SK-N-SH (cell line): Measurements from ENCODE around the gene GABRD.

Experiments
- EZH2phosphoT487 ChIP-seq: fragments of 200-600 bp; sonication (generic); IDR thresholded peaks from 2 replicates; pipeline ENCODE4 v1.6.1; 2017; ENCODE audit warnings: low read depth, mixed run types, mild to moderate bottlenecking, antibody characterized with exemption, moderate library complexity, borderline replicate concordance
- JUND ChIP-seq: IDR thresholded peaks from 2 replicates; pipeline ENCODE4 v1.4.0; 2012
- MXI1 ChIP-seq: IDR thresholded peaks from 2 replicates; pipeline ENCODE4 v1.6.1; 2012; ENCODE audit warnings: mild to moderate bottlenecking, low read depth, low read length, improper control_type of control experiment
- POLR2AphosphoS5 ChIP-seq: IDR thresholded peaks from 2 replicates; pipeline ENCODE4 v1.6.1; 2012; ENCODE audit warnings: low read depth, low read length
- RFX5 ChIP-seq: IDR thresholded peaks from 2 replicates; pipeline ENCODE4 v1.6.1; 2012; ENCODE audit warnings: mild to moderate bottlenecking, improper control_type of control experiment, low read length
- TF ChIP-seq, protein P1 (sequence below): fragments of 200-600 bp; sonication (generic); IDR thresholded peaks from 2 replicates; pipeline ENCODE4 v1.6.1; 2017; ENCODE audit warnings: antibody characterized with exemption, mild to moderate bottlenecking, moderate library complexity

DNA sequence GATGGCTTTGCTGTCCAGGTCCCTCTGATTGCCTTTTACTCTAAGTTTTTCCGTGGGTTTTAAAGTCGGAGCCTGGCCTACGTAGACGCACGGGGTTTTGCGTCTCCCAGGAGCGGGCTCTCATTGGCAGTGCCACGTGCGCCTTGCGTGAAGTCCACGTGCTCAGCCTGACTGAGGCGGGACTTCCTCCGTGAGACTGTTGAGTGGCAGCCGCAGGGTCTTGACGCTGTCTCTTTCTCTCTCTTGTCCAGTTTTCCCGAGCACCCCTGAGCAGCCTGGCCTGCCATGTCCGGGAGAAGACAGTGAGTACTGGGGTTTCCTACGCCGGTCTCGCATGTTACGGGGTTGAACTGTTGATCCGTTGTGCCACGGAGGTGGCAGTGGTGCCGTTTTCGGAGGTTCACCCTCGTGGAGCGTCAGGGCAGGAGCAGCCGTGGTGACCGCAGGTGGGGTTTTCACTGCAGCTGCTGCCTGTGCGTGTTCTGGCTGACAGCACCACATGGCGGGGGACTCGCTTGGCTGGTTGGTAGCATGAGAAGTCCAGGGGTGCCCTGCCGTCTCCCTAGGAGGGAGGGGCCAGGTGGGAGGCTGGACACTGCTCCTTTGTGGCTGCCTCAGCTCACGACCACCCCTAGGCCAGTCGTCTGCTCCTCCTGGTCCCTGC, 40.3 kb downstream of the GABRD start:
- TF ChIP-seq, protein P1, sequence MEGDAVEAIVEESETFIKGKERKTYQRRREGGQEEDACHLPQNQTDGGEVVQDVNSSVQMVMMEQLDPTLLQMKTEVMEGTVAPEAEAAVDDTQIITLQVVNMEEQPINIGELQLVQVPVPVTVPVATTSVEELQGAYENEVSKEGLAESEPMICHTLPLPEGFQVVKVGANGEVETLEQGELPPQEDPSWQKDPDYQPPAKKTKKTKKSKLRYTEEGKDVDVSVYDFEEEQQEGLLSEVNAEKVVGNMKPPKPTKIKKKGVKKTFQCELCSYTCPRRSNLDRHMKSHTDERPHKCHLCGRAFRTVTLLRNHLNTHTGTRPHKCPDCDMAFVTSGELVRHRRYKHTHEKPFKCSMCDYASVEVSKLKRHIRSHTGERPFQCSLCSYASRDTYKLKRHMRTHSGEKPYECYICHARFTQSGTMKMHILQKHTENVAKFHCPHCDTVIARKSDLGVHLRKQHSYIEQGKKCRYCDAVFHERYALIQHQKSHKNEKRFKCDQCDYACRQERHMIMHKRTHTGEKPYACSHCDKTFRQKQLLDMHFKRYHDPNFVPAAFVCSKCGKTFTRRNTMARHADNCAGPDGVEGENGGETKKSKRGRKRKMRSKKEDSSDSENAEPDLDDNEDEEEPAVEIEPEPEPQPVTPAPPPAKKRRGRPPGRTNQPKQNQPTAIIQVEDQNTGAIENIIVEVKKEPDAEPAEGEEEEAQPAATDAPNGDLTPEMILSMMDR = no peak
- TF ChIP-seq MXI1 = no peak
- TF ChIP-seq EZH2phosphoT487 = no peak
- TF ChIP-seq POLR2AphosphoS5 = no peak
- TF ChIP-seq RFX5 = no peak
- no peak for TF ChIP-seq JUND
